Ecto neural progenitor cell (in vitro differentiated cells): ENCODE results near the gene EWSR1.
"Not testable (repeated sequence)": the region's sequence is repeated elsewhere in the genome, so short reads cannot be mapped to it uniquely, and the experiment has no call there.

Experiments
- DNase-seq: peaks from one replicate; pipeline ENCODE4 v3.0.0-alpha.2; 2018; ENCODE audit warnings: low spot score

EWSR1 gene

GRCh38 chr22:29267858-29268510 is at the start of gene EWSR1, which contains the start of gene RHBDD3:
Gene EWSR1, plus strand, starts transcription at chr22:29268268. Its CDS starts 69 bp downstream, at chr22:29268337.
Gene RHBDD3, minus strand, starts transcription at chr22:29267981. Its CDS starts 2,355 bp downstream, at chr22:29265626.
- peak; percentile 98 for DNase-seq

GRCh38 chr22:29218758-29219408 is 49.2 kb upstream of the EWSR1 start:
- no peak for DNase-seq

- not testable (repeated sequence) for DNase-seq
Measured at GRCh38 chr22:29219409-29219782, 48.7 kb upstream of the EWSR1 start.

GRCh38 chr22:29219881-29220670 is 48.0 kb upstream of the EWSR1 start:
- no peak for DNase-seq

- no peak for DNase-seq
Measured at GRCh38 chr22:29224121-29224858, 43.8 kb upstream of the EWSR1 start.

- DNase-seq: no peak
Measured at GRCh38 chr22:29224859-29225410, 43.1 kb upstream of the EWSR1 start.

- DNase-seq: no peak
Measured at GRCh38 chr22:29225422-29226090, 42.5 kb upstream of the EWSR1 start.

GRCh38 chr22:29226351-29226981 is 41.6 kb upstream of the EWSR1 start:
- DNase-seq: no peak

- no peak for DNase-seq
Measured at GRCh38 chr22:29230972-29231875, 36.8 kb upstream of the EWSR1 start.

GRCh38 chr22:29231971-29232959 is 35.8 kb upstream of the EWSR1 start:
- DNase-seq: no peak

GRCh38 chr22:29233277-29233877 is 34.7 kb upstream of the EWSR1 start:
- no peak for DNase-seq

GRCh38 chr22:29240481-29240880 is 27.6 kb upstream of the EWSR1 start:
- DNase-seq: not testable (repeated sequence)

- DNase-seq: no peak
Measured at GRCh38 chr22:29243874-29244446, 24.1 kb upstream of the EWSR1 start.

GRCh38 chr22:29244785-29245625 is 23.1 kb upstream of the EWSR1 start:
- DNase-seq: no peak

- DNase-seq: peak; percentile 83
Measured at GRCh38 chr22:29245626-29246385, 22.3 kb upstream of the EWSR1 start.

GRCh38 chr22:29247891-29248290 is 20.2 kb upstream of the EWSR1 start:
- not testable (repeated sequence) for DNase-seq
